GM19452 (cell line): ENCODE measurements around the gene TWSG1.

Experiments used
- ATAC-seq: cut with Tn5 transposase; IDR thresholded peaks from one replicate; pipeline ENCODE4 v1.9.1; 2021; ENCODE audit not compliant: unreplicated experiment

TWSG1 gene

DNA sequence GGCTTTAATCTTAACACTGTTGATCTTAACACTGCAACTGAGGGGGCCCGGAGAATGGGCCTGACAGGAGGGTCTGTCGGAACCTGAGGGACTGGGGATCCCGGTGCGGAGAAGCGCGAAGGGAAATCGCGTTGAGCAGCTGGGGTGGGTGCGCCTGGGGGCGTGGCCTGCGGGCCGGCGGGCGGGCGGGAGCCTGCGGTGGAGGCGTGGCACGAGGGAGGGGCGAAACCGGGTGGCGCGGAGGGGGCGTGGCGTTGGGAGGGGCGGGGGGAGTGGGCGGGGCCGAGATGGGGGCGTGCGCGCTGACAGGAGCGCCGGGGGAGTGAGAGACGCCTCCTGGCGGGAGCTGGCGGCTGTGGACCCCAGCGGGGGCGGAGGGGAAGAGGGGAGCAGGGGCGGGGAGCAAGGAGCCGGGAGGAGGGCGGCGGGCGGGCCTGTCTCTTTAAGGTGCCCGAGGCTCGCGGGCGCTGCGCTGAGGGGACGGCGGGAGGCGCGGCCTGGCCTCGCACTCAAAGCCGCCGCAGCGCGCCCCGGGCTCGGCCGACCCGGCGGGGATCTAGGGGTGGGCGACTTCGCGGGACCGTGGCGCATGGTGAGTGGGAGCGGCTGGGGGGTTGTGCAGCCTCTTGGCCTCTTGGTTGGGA lies at the start of gene TWSG1:
Gene TWSG1, plus strand, starts transcription at position 445 of the 644 bp plus-strand sequence. CDS start 2,457 bp downstream, outside the sequence.
- ATAC-seq = peak; percentile 79

DNA sequence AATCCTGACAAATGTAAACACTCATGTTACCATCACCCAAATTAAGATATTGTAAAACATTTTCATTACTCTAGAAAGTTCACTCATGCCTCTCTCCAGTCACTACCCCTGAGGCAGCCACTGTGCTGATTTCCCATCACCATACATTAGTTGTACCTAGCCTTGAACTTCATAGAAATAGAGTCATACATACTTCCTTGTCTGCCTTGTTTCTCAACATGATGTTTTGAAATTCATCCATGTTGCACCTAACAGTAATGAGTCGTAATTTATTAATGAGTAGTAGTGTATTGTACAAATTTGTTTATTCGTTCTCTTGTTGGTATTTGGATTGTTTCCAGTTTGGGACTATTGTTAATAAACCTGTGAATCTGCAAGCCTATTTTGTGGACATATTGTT lies 49.0 kb upstream of the TWSG1 start:
- no peak for ATAC-seq

DNA sequence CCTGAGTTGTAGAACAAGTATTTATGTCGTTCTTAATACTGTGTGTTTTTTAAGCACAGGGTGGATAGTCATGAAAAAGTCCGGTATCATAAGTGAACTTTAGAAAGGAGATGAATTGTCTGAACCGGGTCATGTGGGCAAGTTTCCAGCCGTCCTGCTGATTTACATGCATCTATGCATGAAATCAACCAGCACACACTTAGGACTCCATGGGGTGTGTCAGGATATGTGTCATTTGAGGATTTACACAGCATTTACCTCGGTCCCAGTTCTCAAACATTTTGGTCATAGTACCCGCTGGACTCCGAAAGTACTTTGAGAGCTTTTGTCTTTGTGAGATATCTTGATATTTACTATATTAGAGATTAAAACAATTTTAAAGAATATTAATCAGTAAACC lies 47.5 kb upstream of the TWSG1 start:
- ATAC-seq = no peak

DNA sequence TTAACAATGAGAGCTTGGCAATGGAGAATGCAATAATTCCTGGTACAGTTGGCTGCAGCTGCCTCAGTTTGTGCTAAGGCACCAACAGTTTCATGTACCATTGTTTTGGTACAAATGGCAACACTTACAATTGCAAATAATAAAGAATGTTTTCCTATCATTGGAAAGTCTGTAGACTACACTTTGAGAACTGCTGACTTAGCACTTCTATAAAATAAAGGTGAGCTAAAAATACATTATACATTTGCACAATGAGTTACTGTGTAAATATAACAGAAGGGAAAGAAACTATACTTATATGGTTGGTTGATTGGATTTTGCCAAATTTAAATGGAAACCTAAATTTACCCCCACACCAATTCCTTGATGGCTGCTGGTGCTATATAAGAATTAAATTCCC lies 44.9 kb upstream of the TWSG1 start:
- no peak for ATAC-seq

DNA sequence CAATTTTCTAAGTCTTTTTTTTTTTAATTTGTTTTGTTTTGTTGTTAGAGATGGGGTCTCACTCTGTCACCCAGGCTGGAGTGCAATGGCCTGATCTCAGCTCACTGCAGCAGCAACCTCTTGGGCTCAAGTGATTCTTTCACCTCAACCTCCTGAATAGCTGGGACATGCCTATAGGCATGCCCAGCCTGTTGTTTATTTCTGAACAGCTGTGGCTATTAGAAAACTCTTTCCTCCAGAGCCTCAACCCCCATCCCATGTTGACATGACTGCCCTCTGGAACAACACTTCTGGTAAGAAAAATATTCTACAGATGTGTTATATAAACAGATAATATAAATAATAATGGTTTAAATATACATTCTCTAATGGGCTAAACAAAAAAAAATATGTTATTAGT lies 44.4 kb upstream of the TWSG1 start:
- no peak for ATAC-seq

DNA sequence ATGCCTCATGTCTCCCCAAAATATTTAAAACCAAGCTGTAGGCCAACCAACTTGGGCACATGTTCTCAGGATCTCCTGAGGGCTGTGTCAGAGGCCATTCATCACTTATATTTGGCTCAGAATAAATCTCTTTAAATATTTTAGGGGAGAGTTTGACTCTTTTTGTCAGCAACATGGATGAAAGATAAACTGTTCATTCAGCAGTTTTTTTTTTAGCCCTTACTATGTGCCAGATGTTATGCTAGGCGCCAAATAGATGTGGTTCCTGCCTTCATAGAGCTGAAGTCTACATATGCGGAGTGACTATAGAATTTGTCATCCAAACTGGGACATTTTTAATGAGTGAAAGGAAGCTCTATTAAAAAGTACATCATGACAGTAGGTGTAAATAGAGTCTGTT lies 42.5 kb upstream of the TWSG1 start:
- ATAC-seq = no peak

DNA sequence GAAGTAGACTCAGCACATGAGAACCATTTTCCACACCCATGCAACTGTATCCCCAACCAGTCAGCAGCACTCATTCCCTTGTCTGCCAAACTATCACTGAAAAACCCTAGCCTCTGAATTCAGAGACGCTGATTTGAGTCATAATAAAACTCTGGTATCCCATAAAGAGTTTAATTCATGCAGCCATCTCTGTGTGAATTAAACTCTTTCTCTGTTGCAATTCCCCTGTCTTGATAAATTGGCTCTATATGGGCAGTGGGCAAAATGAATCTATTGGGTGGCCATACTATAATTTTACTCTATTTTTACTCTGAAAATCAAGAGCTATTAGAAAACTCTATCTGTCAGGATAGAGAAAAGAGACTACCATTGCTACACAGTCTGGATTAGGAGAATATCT lies 40.6 kb upstream of the TWSG1 start:
- ATAC-seq = no peak

DNA sequence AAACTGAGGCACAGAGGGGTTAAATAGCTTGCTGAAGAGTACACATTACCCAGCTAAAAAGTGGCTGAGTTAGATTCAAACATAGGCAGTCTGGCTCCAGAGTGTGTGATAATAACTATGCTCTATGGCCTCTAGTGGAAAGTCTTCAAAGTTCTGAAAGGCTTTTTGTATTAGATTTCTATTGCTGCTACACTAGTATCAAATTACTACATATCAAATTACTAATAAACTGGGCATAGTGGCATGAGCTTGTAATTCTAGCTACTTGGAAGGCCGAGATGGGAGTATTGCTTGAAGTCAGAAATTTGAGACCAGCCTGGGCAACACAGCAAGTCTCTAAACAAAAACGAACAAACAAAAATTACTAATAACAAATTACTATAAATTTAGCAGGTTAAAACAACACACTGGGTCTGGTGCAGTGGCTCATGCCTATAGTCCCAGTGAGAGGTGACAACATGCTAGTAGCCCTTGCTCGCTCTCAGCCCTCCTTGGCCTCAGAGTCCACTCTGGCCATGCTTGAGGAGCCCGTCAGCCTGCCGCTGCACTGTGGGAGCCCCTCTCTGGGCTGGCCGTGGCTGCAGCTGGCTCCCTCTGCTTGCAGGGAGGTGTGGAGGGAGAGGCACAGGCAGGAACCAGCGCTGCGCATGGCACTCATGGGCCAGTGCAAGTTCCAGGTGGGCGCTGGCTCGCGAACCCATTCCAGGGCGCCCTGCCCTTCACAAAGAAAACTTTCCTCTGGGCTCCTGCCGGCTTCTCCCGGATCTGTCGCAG lies 38.2 kb upstream of the TWSG1 start:
- ATAC-seq = no peak

DNA sequence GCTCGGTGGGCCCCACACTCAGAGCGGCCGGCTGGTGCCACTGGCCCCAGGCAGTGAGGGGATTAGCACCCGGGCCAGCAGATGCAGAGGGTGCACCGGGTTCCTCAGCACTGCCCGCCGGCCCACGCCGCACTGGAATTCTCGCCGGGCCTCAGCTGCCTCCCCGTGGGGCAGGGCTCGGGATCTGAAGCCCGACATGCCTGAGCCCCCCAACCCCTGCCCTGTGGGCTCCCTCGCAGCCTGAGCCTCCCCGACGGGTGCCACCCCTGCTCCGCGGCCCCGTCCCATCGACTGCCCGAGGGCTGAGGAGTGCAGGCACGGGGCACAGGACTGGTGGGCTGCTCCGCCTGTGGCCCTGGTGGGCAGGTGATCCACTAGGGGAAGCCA lies 37.6 kb upstream of the TWSG1 start:
- ATAC-seq = no peak

DNA sequence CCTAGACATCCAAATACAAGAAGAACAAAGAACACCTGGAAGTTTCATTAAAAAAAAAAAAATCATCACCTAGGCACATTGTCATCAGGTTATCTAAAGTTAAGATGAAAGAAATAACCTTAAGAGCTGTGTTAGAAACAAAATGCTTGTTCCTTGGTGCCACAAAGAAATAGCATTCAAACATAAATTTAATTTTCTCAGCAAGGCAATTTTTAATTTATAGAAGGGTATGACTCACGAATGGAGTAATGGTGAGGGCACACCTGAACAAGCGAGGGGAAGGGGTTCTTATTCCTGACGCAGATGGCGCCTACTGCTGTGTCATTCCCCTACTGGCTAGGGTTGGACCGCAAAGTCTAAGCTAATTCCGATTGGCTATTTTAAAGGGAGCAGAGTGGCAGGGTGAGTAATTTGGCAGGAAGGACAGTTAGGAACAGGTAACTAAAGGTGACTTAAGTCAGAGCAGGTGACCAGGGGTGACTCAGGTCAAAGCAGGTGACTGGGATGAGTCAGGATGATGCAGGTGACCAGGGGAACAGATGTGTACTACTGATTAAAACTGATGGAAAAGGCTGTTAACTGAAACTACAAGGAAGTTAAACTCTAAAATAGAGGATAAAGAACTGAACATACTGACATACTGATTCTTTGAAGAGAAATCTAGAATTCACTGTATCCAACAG lies 30.0 kb upstream of the TWSG1 start:
- ATAC-seq = no peak

DNA sequence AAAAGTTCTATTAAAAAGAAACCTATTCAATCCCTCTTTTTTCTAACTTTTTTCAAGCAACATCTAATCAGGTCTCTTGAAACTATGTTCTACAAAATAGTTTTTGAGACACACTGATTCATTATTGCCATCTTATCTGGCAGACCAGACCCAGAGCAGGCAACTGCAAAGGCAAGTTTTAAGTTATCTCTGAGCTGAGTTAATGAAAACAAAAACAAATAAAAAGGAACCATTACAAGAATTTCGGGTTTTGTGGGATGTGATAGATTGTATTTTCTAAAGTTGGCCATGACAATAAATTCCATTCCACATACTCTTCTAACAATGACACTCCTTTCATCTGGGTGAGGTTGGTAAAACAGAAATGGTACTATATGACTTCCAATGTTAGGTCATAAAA lies 15.2 kb upstream of the TWSG1 start:
- ATAC-seq = no peak

DNA sequence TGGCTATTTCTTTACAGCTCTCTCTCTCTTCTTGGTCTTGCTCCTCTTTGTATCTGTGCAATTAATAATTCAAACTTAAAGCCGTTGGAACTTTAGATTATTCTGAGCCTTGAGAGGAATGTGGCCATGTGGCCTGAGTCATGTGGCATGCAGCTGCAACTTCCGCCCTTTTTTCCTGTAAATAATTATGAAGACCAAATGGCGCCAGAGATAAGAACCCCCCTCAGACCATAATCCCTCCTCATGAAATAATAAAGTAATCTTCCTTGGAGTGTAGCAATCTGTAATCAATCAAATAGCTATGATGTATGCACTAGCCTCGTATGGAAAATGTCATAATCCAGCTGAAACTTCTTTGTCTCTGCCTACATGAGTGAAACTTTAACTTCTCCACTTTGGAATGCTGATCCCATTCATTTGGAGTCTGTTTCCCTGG lies 13.5 kb upstream of the TWSG1 start:
- ATAC-seq = no peak

DNA sequence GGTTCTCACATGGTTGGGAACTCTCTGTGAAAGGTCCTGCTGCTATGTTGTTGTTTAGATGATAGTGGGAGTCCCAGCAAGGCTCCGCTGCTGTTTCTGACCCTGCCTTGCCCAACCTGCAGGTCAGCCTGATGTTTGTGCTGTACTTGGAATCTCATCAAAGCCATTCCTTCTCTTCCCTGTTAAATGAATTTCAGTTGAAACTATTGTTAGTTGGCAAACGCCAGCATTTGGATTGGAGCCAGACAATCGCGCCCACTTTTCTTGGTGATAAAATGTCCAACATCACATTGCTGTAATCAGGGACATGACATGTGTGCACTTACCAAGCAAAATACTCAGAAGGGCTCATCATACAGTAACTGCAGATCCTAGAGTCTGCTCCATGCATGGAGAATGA lies 12.8 kb upstream of the TWSG1 start:
- ATAC-seq = no peak

DNA sequence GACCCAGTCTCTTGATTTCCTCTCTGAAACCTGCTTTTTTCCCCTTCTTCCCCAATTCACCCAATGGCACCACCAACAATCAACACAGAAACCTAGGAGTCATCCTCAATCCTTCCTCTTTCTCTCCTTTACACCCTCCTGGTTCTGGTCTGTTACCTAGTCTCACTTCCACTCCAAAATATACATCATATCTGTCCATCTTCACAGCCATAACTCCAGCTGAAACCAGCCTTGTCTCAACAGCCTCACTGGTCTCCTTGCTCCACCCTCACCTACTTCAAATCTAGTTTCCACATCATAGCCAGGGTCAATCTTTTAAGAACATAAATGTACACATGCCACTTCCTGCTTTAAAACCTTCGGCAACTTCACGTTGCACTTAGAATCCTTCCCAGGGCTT lies 11.8 kb upstream of the TWSG1 start:
- no peak for ATAC-seq

DNA sequence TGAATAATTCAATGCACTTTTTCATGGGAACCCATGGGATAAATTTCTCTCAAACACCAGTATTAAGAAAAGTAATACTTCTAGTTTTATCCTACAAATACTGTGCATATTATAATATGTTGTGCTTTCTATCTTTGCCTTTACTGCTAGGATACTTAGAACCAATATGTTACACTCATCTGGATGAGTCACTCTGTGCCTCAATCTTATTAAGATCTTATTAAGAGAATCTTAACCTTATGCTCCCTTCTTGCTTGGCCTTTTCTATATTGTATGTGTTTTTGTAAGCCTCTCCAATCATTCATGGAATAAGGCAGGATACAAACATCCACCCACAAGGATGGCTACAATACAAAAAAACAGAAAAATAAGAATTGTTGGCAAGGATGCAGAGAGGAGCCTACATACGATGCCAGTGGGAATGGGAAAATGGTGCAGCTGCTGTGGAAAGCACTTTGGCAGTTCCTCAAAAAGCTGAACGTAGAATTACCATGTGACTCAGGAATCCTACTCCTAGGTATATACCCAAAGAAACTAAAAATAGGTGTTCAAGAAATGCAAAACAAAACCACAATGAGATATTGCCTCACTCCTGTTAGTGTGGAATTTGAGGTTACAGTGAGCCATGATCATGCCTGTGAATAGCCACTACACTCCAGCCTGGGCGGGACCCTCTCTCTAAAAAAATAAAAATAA lies 10.7 kb upstream of the TWSG1 start:
- ATAC-seq = no peak

DNA sequence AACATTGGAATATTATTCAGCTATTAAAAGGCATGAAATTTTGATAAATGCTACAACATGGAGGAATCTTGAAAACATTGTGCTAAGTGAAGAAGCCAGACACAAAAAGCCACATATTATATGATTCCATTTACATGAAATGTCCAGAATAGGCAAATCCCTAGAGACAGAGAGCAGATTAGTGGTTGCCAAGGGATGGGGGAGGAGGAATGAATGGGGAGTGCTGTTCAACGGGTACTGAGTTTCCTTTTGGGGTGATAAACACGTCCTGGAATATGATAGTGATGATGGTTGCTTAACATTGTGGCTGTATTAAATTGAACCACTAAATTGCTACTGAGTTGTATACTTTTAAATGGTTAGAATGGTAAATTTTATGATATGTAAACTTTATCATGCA lies 8.9 kb upstream of the TWSG1 start:
- no peak for ATAC-seq

DNA sequence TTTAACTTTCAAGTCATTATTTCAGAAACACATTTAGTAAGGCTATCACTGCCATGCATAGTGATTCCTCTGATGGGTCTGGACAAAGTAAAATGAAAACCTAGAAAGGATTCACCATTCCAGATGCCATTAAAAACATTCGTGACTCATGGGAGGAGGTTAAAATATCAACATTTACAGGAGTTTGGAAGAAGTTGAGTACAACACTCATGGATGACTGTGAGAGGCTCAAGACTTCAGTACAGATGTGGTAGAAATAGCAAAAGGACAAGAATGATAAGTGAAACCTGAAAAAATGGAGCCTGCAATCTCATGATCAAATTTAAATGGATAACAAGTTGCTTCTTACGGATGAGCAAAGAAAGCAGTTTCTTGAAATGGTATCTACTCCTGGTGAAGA lies 5.8 kb upstream of the TWSG1 start:
- ATAC-seq = no peak

DNA sequence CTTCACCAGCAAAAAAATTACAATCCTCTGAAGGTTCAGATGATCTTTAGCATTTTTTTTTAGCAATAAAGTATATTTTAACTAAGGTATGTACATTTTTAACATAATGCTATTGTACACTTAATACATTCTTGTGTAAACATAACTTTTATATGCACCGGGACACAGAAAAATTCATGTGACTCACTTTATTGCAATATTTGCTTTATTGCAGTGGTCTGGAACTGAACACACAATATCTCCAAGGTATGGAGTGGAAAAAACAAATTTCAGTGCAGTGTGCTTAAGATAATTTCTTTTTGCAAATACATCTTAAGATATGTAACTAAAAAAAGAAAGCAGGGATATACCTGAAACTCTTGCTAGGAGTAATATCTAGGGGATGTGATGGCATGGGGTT lies 5.1 kb upstream of the TWSG1 start:
- ATAC-seq = no peak

DNA sequence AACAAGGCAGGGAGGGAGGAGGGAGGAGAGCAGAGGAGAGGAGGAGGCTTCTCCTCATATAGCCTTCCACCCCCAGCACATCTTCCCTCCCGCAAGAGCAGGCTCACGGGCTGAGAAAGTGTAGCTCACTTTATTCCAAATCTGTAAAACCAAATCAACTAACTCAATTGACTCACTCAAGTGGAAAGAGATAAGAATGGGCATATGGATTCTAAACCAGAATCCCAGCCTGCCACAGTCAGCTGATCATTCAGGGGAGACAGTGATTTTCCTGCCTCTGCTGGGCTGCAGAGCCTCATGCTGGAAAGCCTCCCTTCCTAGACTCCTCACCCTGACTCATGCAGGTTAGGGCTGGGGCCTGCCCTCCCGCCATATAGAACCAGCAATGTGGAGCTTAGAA lies 4.2 kb upstream of the TWSG1 start:
- no peak for ATAC-seq

DNA sequence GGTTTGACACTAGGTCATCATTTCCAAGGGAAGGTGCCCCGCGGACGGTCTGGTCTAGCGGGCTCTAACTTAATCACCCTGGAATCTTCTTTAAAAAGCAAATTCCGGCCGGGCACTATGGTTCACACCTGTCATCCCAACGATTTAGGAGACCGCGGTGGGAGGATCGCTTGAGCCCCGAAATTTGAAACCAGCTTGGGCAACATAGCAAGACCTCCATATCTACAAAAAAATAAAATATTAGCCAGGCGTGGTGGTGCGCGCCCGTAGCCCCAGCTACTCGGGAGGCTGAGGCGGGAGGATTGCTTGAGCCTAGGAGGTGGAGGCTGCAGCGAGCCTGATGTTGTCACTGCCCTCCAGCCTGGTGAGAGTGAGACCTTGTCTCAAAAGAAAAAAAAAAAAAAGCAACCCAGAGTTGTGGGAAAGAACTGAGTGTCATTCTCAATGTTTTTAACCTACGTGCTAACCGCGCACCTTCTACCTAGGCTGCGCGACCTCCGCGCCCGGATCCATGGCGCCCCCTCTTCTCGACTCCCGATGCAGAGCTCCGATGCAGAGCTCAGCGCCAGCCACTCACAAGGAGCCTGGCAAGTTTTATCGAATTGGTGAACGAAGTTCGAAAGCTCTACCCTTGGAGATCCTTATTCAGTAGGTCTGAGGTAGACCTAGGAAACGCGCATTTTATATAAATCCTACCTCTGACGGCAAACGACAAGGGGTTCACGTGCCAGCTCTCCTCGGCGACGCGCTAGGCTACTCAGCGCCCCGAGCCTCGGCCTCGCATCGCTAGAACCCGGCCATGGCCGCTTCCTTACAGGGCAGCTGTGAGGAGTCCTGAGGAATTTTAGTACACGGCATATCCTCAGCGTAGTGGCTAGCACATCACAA lies 888 bp upstream of the TWSG1 start:
- ATAC-seq = peak; percentile 36
